ENCODE results near the gene HFE. TPM values are rescaled to one million over a fixed set of nuclear protein-coding genes. Genes with fewer than 3 reads are reported as not detected.
A peak's percentile ranks its signal among the peaks of the same experiment; 100 is the strongest.
"Not testable (repeated sequence)": the region's sequence is repeated elsewhere in the genome, so short reads cannot be mapped to it uniquely, and the experiment has no call there.

Gene HFE
- total RNA-seq, 1 donor from 2014 or later: 1.7 TPM

DNA sequence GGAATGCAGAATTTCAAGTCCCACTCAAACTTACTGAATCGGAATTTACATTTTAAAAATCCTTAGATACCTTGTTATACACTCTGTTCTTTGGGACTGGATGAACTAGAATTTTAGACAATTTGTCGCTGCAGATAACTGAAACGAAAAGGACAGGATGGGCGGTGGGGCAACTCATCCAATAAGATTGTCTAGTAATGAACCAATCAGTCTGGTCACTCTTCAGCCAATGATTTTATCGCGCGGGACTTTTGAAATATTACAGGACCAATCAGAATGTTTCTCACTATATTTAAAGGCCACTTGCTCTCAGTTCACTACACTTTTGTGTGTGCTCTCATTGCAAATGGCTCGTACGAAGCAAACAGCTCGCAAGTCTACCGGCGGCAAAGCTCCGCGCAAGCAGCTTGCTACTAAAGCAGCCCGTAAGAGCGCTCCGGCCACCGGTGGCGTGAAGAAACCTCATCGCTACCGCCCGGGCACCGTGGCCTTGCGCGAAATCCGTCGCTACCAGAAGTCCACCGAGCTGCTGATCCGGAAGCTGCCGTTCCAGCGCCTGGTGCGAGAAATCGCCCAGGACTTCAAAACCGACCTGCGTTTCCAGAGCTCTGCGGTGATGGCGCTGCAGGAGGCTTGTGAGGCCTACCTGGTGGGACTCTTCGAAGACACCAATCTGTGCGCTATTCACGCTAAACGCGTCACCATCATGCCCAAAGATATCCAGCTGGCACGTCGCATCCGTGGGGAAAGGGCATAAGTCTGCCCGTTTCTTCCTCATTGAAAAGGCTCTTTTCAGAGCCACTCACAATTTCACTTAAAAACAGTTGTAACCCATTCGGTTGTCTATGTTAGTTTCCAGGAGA is 41.9 kb upstream of the HFE start:
- Mint-ChIP-seq H3K4me1 (no peaks in the 10 kb centered on the region), H3K9me3 (peaks cover 10% of the 10 kb centered on the region), H3K27ac (ENCODE audit: unreplicated experiment) (peak overlapping the region; percentile 60), H3K4me3 (no peak overlapping the region), H3K27me3 (ENCODE audit: low read depth) (no peaks in the 10 kb centered on the region), H3K36me3 (ENCODE audit: low read depth) (peaks cover 11% of the 10 kb centered on the region)
- TF ChIP-seq, protein P1, sequence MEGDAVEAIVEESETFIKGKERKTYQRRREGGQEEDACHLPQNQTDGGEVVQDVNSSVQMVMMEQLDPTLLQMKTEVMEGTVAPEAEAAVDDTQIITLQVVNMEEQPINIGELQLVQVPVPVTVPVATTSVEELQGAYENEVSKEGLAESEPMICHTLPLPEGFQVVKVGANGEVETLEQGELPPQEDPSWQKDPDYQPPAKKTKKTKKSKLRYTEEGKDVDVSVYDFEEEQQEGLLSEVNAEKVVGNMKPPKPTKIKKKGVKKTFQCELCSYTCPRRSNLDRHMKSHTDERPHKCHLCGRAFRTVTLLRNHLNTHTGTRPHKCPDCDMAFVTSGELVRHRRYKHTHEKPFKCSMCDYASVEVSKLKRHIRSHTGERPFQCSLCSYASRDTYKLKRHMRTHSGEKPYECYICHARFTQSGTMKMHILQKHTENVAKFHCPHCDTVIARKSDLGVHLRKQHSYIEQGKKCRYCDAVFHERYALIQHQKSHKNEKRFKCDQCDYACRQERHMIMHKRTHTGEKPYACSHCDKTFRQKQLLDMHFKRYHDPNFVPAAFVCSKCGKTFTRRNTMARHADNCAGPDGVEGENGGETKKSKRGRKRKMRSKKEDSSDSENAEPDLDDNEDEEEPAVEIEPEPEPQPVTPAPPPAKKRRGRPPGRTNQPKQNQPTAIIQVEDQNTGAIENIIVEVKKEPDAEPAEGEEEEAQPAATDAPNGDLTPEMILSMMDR (conservative IDR thresholded peaks at IDR 0.05): no peak
- no peak for DNase-seq (ENCODE audit: low read depth, low spot score)

DNA sequence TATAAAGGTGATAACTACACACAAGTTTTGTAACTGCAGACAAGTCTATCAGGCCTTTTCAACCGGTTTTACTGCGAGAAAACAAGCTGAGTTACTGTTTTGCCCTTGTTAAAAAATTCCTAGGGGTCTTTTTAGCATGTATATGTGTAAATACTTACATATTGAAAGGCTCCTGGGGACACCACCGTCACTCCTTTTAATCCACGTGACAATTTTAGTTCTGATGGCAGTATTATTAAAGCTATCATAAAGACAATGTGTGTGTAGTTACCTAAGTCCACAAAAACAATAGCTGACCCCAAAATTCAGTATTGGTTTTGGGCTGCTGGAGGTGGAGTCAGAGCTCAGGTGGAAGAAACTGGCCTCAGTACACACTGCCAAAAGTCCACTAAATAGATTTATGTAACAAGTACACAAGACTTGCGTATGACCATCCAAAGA is 41.3 kb upstream of the HFE start:
- Mint-ChIP-seq H3K36me3 (ENCODE audit: low read depth) (peaks cover 11% of the 10 kb centered on the region), H3K4me1 (no peaks in the 10 kb centered on the region), H3K4me3 (no peak overlapping the region), H3K9me3 (peaks cover 10% of the 10 kb centered on the region), H3K27me3 (ENCODE audit: low read depth) (no peaks in the 10 kb centered on the region), H3K27ac (ENCODE audit: unreplicated experiment) (peak overlapping the region; percentile 60)
- no peak for DNase-seq (ENCODE audit: low read depth, low spot score)
- TF ChIP-seq, protein P1 (conservative IDR thresholded peaks at IDR 0.05): no peak

DNA sequence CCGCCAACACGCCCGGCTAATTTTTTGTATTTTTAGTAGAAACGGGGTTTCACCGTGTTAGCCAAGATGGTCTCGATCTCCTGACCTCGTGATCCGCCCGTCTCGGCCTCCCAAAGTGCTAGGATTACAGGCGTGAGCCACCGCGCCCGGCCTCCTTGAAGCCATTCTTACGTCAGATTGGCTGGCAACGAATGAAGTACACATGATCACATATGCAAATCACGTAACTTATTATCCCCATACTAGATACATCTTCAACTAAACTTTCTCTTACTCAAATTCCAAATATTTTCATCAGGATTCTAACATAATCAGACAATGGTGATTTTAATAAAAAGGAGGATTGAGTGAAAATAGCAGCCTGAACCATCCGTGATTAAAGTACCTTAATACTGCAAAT is 39.9 kb upstream of the HFE start:
- not testable (repeated sequence) for H3K27ac Mint-ChIP-seq (ENCODE audit: unreplicated experiment); H3K4me3 Mint-ChIP-seq; H3K27me3 Mint-ChIP-seq (ENCODE audit: low read depth); DNase-seq (ENCODE audit: low read depth, low spot score); H3K4me1 Mint-ChIP-seq; H3K9me3 Mint-ChIP-seq
- peaks cover 11% of the 10 kb centered on the region for H3K36me3 Mint-ChIP-seq (ENCODE audit: low read depth)

DNA sequence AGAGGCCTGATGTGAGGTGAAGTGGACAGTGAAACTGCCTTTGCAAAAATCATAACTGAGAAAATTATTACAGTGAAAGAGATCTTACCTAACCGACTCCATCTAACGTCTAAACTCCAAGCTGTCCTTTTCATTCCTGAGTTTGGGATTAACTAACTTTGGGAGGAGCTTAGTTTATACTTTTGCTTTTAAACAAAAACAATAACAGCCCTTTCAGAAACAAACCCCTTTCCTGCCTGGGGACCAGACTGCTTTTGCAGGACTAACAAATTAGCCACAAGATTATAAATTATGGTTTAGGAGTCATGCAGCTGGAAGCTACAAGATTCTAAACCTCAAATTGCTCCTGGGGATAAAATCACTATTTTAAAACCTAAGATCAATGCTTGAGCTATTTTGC is 38.6 kb upstream of the HFE start:
- Mint-ChIP-seq H3K4me1 (no peaks in the 10 kb centered on the region), H3K4me3 (no peak overlapping the region), H3K27me3 (ENCODE audit: low read depth) (no peaks in the 10 kb centered on the region), H3K36me3 (ENCODE audit: low read depth) (peaks cover 7% of the 10 kb centered on the region), H3K9me3 (peaks cover 4% of the 10 kb centered on the region), H3K27ac (ENCODE audit: unreplicated experiment) (no peak overlapping the region)
- DNase-seq (ENCODE audit: low read depth, low spot score): no peak
- TF ChIP-seq, protein P1 (conservative IDR thresholded peaks at IDR 0.05): no peak

DNA sequence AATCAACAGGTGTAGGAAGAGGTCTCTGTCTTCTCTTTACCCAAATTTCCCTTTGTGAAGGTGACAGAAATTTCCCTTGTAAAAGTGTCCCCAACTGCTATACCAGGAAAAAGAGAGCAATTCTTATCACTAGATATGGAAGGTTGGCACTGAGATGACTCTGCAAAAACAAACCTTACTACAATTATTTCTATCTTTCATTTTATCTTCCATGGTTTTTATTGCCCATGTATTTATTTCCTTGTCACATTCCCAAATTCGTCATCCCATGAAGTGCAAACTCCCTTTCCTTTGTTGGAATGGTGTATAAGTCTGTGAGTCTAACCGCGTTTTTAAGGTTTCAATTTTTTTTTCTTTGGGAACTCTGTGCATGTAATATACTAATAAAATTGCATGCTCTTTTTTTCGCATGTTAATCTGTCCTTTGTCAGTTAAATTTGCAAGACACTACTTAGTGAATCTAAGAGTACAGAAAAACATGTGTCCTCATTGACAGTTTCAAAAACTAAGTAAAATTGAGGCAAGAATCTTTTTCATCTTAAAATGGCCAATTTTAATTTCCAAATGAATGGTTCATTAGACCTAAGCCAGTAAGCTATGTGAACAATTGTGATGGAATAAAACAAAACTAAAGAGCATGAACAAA is 35.4 kb upstream of the HFE start:
- H3K4me3 Mint-ChIP-seq: no peak overlapping the region
- H3K27ac Mint-ChIP-seq (ENCODE audit: unreplicated experiment): no peak overlapping the region

DNA sequence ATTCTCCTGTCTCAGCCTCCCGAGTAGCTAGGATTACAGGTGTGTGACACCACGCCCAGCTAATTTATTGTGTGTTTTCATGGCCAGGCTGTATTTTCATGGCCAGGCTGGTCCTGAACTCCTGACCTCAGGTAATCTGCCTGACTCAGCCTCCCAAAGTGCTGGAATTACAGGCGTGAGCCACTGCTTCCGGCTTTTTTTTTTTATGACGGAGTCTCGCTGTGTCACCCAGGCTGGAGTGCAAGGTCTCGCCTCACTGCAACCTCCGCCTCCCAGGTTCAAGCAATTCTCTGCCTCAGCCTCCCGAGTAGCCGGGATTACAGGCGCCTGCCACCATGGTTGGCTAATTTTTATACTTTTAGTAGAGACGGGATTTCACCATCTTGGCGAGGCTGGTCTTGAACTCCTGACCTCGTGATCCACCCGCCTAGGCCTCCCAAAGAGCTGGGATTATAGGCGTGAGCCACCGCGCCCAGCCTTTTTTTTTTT is 34.4 kb upstream of the HFE start:
- not testable (repeated sequence) for H3K36me3 Mint-ChIP-seq (ENCODE audit: low read depth); H3K9me3 Mint-ChIP-seq; H3K27me3 Mint-ChIP-seq (ENCODE audit: low read depth); DNase-seq (ENCODE audit: low read depth, low spot score); H3K27ac Mint-ChIP-seq (ENCODE audit: unreplicated experiment)
- Mint-ChIP-seq H3K4me3 (peak overlapping the region; percentile 66), H3K4me1 (peaks cover 33% of the 10 kb centered on the region)

More for the DNA sequence above, 35.4 kb upstream of the HFE start:
- peaks cover 23% of the 10 kb centered on the region for H3K4me1 Mint-ChIP-seq
- H3K9me3 Mint-ChIP-seq: no peaks in the 10 kb centered on the region
- DNase-seq (ENCODE audit: low read depth, low spot score): no peak
- no peaks in the 10 kb centered on the region for H3K36me3 Mint-ChIP-seq (ENCODE audit: low read depth)
- TF ChIP-seq, protein P1 (conservative IDR thresholded peaks at IDR 0.05): no peak
- peaks cover 2% of the 10 kb centered on the region for H3K27me3 Mint-ChIP-seq (ENCODE audit: low read depth)

All from neural crest cell (in vitro differentiated cells).